ENCODE results near the gene COL4A2.

- TF ChIP-seq YY1 (IDR thresholded peaks at IDR 0.05; ENCODE audit: insufficient read depth, insufficient read length) (no peak), ZNF274 (IDR thresholded peaks at IDR 0.05; ENCODE audit: low read depth, low read length) (no peak)
Measured at GRCh38 chr13:110498765-110499164, 191.7 kb downstream of the COL4A2 start.
